ENCODE data around the gene RPA1. TPM values are rescaled to one million over a fixed set of nuclear protein-coding genes. Genes with fewer than 3 reads are reported as not detected.
A peak's percentile ranks its signal among the peaks of the same experiment; 100 is the strongest.

RPA1 gene
- total and polyA plus RNA-seq, 5 donors from 2014 or later, result 66.3 to 94.5 (median 70.6) TPM

GRCh38 chr17:1946021-1946932 lies 116.5 kb downstream of the RPA1 start:
- H3K9me3 Mint-ChIP-seq, result peaks cover 0 to 1% (median 0%) of the 10 kb centered on the region in 7 donors
- ATAC-seq (ENCODE audit: low read depth in 2 of 2), result no peak

GRCh38 chr17:1947229-1947742 lies 117.5 kb downstream of the RPA1 start:
- no peak for ATAC-seq (ENCODE audit: low read depth in 2 of 2)
- Histone ChIP-seq H3K4me3 (ENCODE audit: low read depth, low read length) (no peak overlapping the region), H3K9me3 (ENCODE audit: control insufficient read depth in 2 of 2, low read length in 2 of 2) (no peaks in the 10 kb centered on the region), H3K36me3 (ENCODE audit: control insufficient read depth, insufficient read depth, low read length) (no peaks in the 10 kb centered on the region), H3K27me3 (ENCODE audit: control insufficient read depth, insufficient read depth, low read length) (no peaks in the 10 kb centered on the region), H3K4me1 (ENCODE audit: control insufficient read depth, insufficient read depth, low read length, poor library complexity, severe bottlenecking) (no peaks in the 10 kb centered on the region), H3K27ac (ENCODE audit: insufficient read depth, low read length, poor library complexity, severe bottlenecking) (no peak overlapping the region)
- no peak overlapping the region for H3K27ac Mint-ChIP-seq
- no peaks in the 10 kb centered on the region for H3K4me1 Mint-ChIP-seq
- H3K27me3 Mint-ChIP-seq, result no peaks in the 10 kb centered on the region
- H3K36me3 Mint-ChIP-seq, result no peaks in the 10 kb centered on the region
- no peak overlapping the region for H3K4me3 Mint-ChIP-seq
- peaks cover 0 to 1% (median 0%) of the 10 kb centered on the region in 7 donors for H3K9me3 Mint-ChIP-seq
- no peak for DNase-seq

More at GRCh38 chr17:1946021-1946932, 116.5 kb downstream of the RPA1 start:
- Mint-ChIP-seq H3K36me3 (no peaks in the 10 kb centered on the region), H3K4me3 (no peak overlapping the region), H3K27me3 (no peaks in the 10 kb centered on the region), H3K4me1 (no peaks in the 10 kb centered on the region), H3K27ac (peak overlapping the region in 2 of 3 donors; percentile 31 to 74)
- no peaks in the 10 kb centered on the region for H3K9me3 ChIP-seq (ENCODE audit: control insufficient read depth in 2 of 2, low read length in 2 of 2)
- no peak overlapping the region for H3K27ac ChIP-seq (ENCODE audit: insufficient read depth, low read length, poor library complexity, severe bottlenecking)
- DNase-seq, result no peak
- H3K4me1 ChIP-seq (ENCODE audit: control insufficient read depth, insufficient read depth, low read length, poor library complexity, severe bottlenecking), result no peaks in the 10 kb centered on the region
- H3K27me3 ChIP-seq (ENCODE audit: control insufficient read depth, insufficient read depth, low read length), result no peaks in the 10 kb centered on the region
- no peaks in the 10 kb centered on the region for H3K36me3 ChIP-seq (ENCODE audit: control insufficient read depth, insufficient read depth, low read length)
- H3K4me3 ChIP-seq (ENCODE audit: low read depth, low read length), result no peak overlapping the region

GRCh38 chr17:1947743-1948516 lies 118.1 kb downstream of the RPA1 start:
- Histone ChIP-seq H3K27ac (ENCODE audit: insufficient read depth, low read length, poor library complexity, severe bottlenecking) (no peak overlapping the region), H3K4me1 (ENCODE audit: control insufficient read depth, insufficient read depth, low read length, poor library complexity, severe bottlenecking) (no peaks in the 10 kb centered on the region), H3K4me3 (ENCODE audit: low read depth, low read length) (no peak overlapping the region), H3K9me3 (ENCODE audit: control insufficient read depth in 2 of 2, low read length in 2 of 2) (no peaks in the 10 kb centered on the region), H3K36me3 (ENCODE audit: control insufficient read depth, insufficient read depth, low read length) (no peaks in the 10 kb centered on the region), H3K27me3 (ENCODE audit: control insufficient read depth, insufficient read depth, low read length) (no peaks in the 10 kb centered on the region)
- Mint-ChIP-seq H3K27me3 (no peaks in the 10 kb centered on the region), H3K36me3 (no peaks in the 10 kb centered on the region), H3K4me1 (no peaks in the 10 kb centered on the region), H3K4me3 (no peak overlapping the region), H3K9me3 (peaks cover 0 to 1% (median 0%) of the 10 kb centered on the region in 7 donors), H3K27ac (no peak overlapping the region)
- no peak for ATAC-seq (ENCODE audit: low read depth in 2 of 2)
- DNase-seq, result no peak

- no peak overlapping the region for H3K4me3 ChIP-seq (ENCODE audit: low read depth, low read length)
- DNase-seq (no peak), ATAC-seq (ENCODE audit: low read depth in 2 of 2) (no peak)
- H3K27me3 Mint-ChIP-seq, result no peaks in the 10 kb centered on the region
- H3K4me1 Mint-ChIP-seq, result no peaks in the 10 kb centered on the region
- no peaks in the 10 kb centered on the region for H3K27me3 ChIP-seq (ENCODE audit: control insufficient read depth, insufficient read depth, low read length)
- no peaks in the 10 kb centered on the region for H3K36me3 Mint-ChIP-seq
- H3K9me3 ChIP-seq (ENCODE audit: control insufficient read depth in 2 of 2, low read length in 2 of 2), result no peaks in the 10 kb centered on the region
- no peak overlapping the region for H3K4me3 Mint-ChIP-seq
- no peak overlapping the region for H3K27ac ChIP-seq (ENCODE audit: insufficient read depth, low read length, poor library complexity, severe bottlenecking)
- H3K9me3 Mint-ChIP-seq, result peaks cover 0 to 1% (median 0%) of the 10 kb centered on the region in 7 donors
- no peaks in the 10 kb centered on the region for H3K4me1 ChIP-seq (ENCODE audit: control insufficient read depth, insufficient read depth, low read length, poor library complexity, severe bottlenecking)
- no peaks in the 10 kb centered on the region for H3K36me3 ChIP-seq (ENCODE audit: control insufficient read depth, insufficient read depth, low read length)
- H3K27ac Mint-ChIP-seq, result no peak overlapping the region
Observed at GRCh38 chr17:1948517-1948825, 118.7 kb downstream of the RPA1 start.

Other genes starting within 250 kb of the RPA1 start
- gene SLC43A2, start 201.2 kb upstream of the RPA1 start, total RNA-seq, result 6.6 TPM
- 1 to 10 TPM; 3.5 to 6.9 (median 5.2) TPM for gene SLC43A2, start 201.2 kb upstream of the RPA1 start, polyA plus RNA-seq
- gene SCARF1, start 184.3 kb upstream of the RPA1 start, total RNA-seq, result 1.5 TPM
- gene SCARF1, start 184.3 kb upstream of the RPA1 start, polyA plus RNA-seq, result under 1 TPM in 1 of 4 donors, not detected in 3; 0.49 TPM
- 1.5 TPM for gene RILP, start 180.1 kb upstream of the RPA1 start, total RNA-seq
- gene RILP, start 180.1 kb upstream of the RPA1 start, polyA plus RNA-seq, result 1 to 10 TPM; 3.7 to 7.6 (median 5.2) TPM
- 405 TPM for gene PRPF8, start 145.1 kb upstream of the RPA1 start, total RNA-seq
- 100 to 1,000 TPM; 146 to 170 (median 159) TPM for gene PRPF8, start 145.1 kb upstream of the RPA1 start, polyA plus RNA-seq
- gene TLCD2, start 119.6 kb upstream of the RPA1 start, total RNA-seq, result 0.35 TPM
- gene TLCD2, start 119.6 kb upstream of the RPA1 start, polyA plus RNA-seq, result under 1 TPM in 2 of 4 donors, not detected in 2; 0.03 to 0.17 TPM
- gene WDR81, start 105.3 kb upstream of the RPA1 start, total RNA-seq, result 48.4 TPM
- gene WDR81, start 105.3 kb upstream of the RPA1 start, polyA plus RNA-seq, result 10 to 100 TPM; 10.6 to 15.5 (median 11.1) TPM
- gene SERPINF2, start 87.1 kb upstream of the RPA1 start, total RNA-seq, result 0.69 TPM
- not detected for gene SERPINF2, start 87.1 kb upstream of the RPA1 start, polyA plus RNA-seq
- not detected for gene SERPINF1, start 67.9 kb upstream of the RPA1 start, total RNA-seq
- 1 to 10 TPM in 3 of 4 donors, under 1 TPM in 1; 0.36 to 1.6 (median 1.5) TPM for gene SERPINF1, start 67.9 kb upstream of the RPA1 start, polyA plus RNA-seq
- 25.8 TPM for gene SMYD4, start 103 bp upstream of the RPA1 start, total RNA-seq
- gene SMYD4, start 103 bp upstream of the RPA1 start, polyA plus RNA-seq, result 10 to 100 TPM in 3 of 4 donors, 1 to 10 TPM in 1; 7.2 to 12.5 (median 12.2) TPM
- gene RTN4RL1, start 195.3 kb downstream of the RPA1 start, total RNA-seq, result 0.35 TPM
- under 1 TPM in 2 of 4 donors, not detected in 2; 0.14 to 0.28 TPM for gene RTN4RL1, start 195.3 kb downstream of the RPA1 start, polyA plus RNA-seq
- 70.0 TPM for gene DPH1, start 200.1 kb downstream of the RPA1 start, total RNA-seq
- 10 to 100 TPM; 32.4 to 40.4 (median 36.4) TPM for gene DPH1, start 200.1 kb downstream of the RPA1 start, polyA plus RNA-seq
- gene OVCA2, start 212.0 kb downstream of the RPA1 start, total RNA-seq, result 30.8 TPM
- gene OVCA2, start 212.0 kb downstream of the RPA1 start, polyA plus RNA-seq, result 100 to 1,000 TPM in 1 of 4 donors, 10 to 100 TPM in 3; 64.3 to 106 (median 80.2) TPM
- 1.3 TPM for gene HIC1, start 225.1 kb downstream of the RPA1 start, total RNA-seq
- under 1 TPM in 3 of 4 donors, not detected in 1; 0.14 to 0.75 (median 0.54) TPM for gene HIC1, start 225.1 kb downstream of the RPA1 start, polyA plus RNA-seq